KBM-7 (cell line): ENCODE results near the gene AFF1.
"Not testable (repeated sequence)": the region's sequence is repeated elsewhere in the genome, so short reads cannot be mapped to it uniquely, and the experiment has no call there.

Experiments
- DNase-seq: peaks from one replicate; pipeline ENCODE4 v3.0.0-alpha.2; 2015
- in situ Hi-C: fragments of 300-500 bp; cut with MboI; formaldehyde crosslinking; loops from 2 replicates; pipeline ENCODE4 v1.14.3; 2020; ENCODE audit warnings: low sequenced_read_pairs, low pct_unique_long_range_greater_than_20kb, mixed read lengths

AFF1 gene

GRCh38 chr4:87085732-87086131 lies 150.9 kb downstream of the AFF1 start:
- DNase-seq, result not testable (repeated sequence)
- in situ Hi-C loops, result loop anchor here (25.0 kb wide), 1 partner anchor 148 kb away; the partner anchor contains the start of gene AFF1

GRCh38 chr4:87086143-87086805 lies 151.5 kb downstream of the AFF1 start:
- in situ Hi-C loops, result loop anchor here (25.0 kb wide), 1 partner anchor 149 kb away; the partner anchor contains the start of gene AFF1

GRCh38 chr4:87087015-87087414 lies 152.2 kb downstream of the AFF1 start:
- DNase-seq, result no peak
- in situ Hi-C loops, result loop anchor here (25.0 kb wide), 1 partner anchor 150 kb away; the partner anchor contains the start of gene AFF1

More at GRCh38 chr4:87086143-87086805, 151.5 kb downstream of the AFF1 start:
- no peak for DNase-seq

- in situ Hi-C loops, result loop anchor here (25.0 kb wide), 1 partner anchor 150 kb away; the partner anchor contains the start of gene AFF1
- DNase-seq, result no peak
Measured at GRCh38 chr4:87087420-87087819, 152.6 kb downstream of the AFF1 start.

- in situ Hi-C loops, result loop anchor here (25.0 kb wide), 1 partner anchor 151 kb away; the partner anchor contains the start of gene AFF1
- DNase-seq, result no peak
Measured at GRCh38 chr4:87088186-87088585, 153.4 kb downstream of the AFF1 start.

GRCh38 chr4:87089368-87089767 lies 154.6 kb downstream of the AFF1 start:
- no peak for DNase-seq
- in situ Hi-C loops, result loop anchor here (25.0 kb wide), 1 partner anchor 152 kb away; the partner anchor contains the start of gene AFF1

GRCh38 chr4:87090305-87090704 lies 155.5 kb downstream of the AFF1 start:
- in situ Hi-C loops, result loop anchor here (25.0 kb wide), 1 partner anchor 153 kb away; the partner anchor contains the start of gene AFF1

GRCh38 chr4:87092389-87093141 lies 157.8 kb downstream of the AFF1 start:
- DNase-seq, result peak; percentile 68
- in situ Hi-C loops, result loop anchor here (25.0 kb wide), 1 partner anchor 155 kb away; the partner anchor contains the start of gene AFF1

More at GRCh38 chr4:87090305-87090704, 155.5 kb downstream of the AFF1 start:
- DNase-seq, result no peak

GRCh38 chr4:87093443-87094123 lies 158.8 kb downstream of the AFF1 start:
- in situ Hi-C loops, result loop anchor here (25.0 kb wide), 1 partner anchor 156 kb away; the partner anchor contains the start of gene AFF1
- DNase-seq, result peak; percentile 74

- in situ Hi-C loops, result loop anchor here (25.0 kb wide), 1 partner anchor 160 kb away; the partner anchor contains the start of gene AFF1
- no peak for DNase-seq
Measured at GRCh38 chr4:87097075-87097474, 162.3 kb downstream of the AFF1 start.

GRCh38 chr4:87100168-87100567 lies 165.4 kb downstream of the AFF1 start:
- in situ Hi-C loops, result no loop called here
- DNase-seq, result no peak

GRCh38 chr4:87101543-87102199 lies 166.9 kb downstream of the AFF1 start:
- DNase-seq, result no peak
- in situ Hi-C loops, result no loop called here

GRCh38 chr4:87103086-87103485 lies 168.3 kb downstream of the AFF1 start:
- in situ Hi-C loops, result no loop called here
- no peak for DNase-seq

GRCh38 chr4:87103691-87104187 lies 168.9 kb downstream of the AFF1 start:
- in situ Hi-C loops, result no loop called here
- no peak for DNase-seq

GRCh38 chr4:87105101-87105845 lies 170.5 kb downstream of the AFF1 start:
- in situ Hi-C loops, result no loop called here
- DNase-seq, result no peak

- in situ Hi-C loops, result no loop called here
- DNase-seq, result no peak
Measured at GRCh38 chr4:87108142-87108546, 173.3 kb downstream of the AFF1 start.

GRCh38 chr4:87109121-87109520 lies 174.3 kb downstream of the AFF1 start:
- no peak for DNase-seq
- in situ Hi-C loops, result no loop called here

- no peak for DNase-seq
- in situ Hi-C loops, result no loop called here
Measured at GRCh38 chr4:87109945-87110344, 175.1 kb downstream of the AFF1 start.
